ENCODE results near the gene CARD8. TPM values are rescaled to one million over a fixed set of nuclear protein-coding genes. Genes with fewer than 3 reads are reported as not detected.
"Not testable (repeated sequence)": the region's sequence is repeated elsewhere in the genome, so short reads cannot be mapped to it uniquely, and the experiment has no call there.

The CARD8 gene, protein sequence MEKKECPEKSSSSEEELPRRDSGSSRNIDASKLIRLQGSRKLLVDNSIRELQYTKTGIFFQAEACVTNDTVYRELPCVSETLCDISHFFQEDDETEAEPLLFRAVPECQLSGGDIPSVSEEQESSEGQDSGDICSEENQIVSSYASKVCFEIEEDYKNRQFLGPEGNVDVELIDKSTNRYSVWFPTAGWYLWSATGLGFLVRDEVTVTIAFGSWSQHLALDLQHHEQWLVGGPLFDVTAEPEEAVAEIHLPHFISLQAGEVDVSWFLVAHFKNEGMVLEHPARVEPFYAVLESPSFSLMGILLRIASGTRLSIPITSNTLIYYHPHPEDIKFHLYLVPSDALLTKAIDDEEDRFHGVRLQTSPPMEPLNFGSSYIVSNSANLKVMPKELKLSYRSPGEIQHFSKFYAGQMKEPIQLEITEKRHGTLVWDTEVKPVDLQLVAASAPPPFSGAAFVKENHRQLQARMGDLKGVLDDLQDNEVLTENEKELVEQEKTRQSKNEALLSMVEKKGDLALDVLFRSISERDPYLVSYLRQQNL
- 10 to 100 TPM; 52.7 to 63.3 (median 56.4) TPM for polyA plus RNA-seq (ENCODE audit: insufficient read length in 4 of 4)

DNA sequence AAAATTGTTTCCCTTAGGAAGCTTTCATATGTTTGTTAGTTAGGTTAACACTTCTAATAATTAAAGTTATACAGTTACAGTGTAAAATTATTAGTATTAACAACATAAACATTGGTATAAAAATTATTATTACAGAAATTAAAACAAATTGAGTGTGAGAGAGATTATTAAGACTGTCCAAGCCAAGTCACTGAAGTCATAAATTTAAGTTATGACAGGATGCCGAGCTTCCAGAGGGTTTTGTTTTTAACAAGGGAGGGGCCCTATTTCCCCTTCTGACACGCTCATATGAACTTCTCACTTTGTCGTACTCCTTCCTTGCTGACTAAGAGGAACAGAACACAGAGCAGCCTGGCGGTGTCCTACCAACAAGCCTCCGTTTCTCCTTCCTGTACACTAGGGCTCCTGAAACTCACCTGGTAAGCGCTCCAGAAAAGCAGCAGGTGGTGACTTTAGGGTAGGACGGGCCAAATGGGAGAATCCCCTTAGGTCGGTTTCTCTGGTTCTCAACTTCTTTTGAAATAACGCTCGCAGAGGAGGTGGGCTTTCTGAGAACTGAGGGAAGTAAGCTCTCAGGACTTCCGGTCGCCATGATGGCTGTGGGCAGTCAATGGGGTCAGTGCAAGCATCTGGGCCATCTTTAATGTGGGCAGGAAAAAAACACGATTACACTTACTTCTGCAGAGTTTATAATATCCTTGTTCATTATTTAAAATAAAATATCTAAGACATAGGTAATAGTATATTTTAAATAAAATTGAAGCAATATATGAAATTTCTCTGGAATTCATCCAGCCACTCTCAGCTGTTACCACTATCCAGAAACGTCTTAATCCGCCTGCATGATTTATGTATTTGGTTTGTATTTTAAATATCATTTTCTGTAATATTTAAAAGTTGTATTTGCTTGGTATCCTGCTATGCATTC lies at the start of gene CARD8:
Gene CARD8, minus strand, starts transcription at position 537 of the 928 bp plus-strand sequence. CDS start 14,892 bp downstream, outside the sequence.
- peak; percentile 82 to 87 (median 84) for DNase-seq (ENCODE audit: low read depth in 4 of 4, low spot score in 3 of 4)

GRCh38 chr19:48303866-48304265 lies 48.2 kb upstream of the CARD8 start:
- DNase-seq (ENCODE audit: low read depth in 4 of 4, low spot score in 3 of 4) = no peak

GRCh38 chr19:48303367-48303766 lies 47.7 kb upstream of the CARD8 start:
- no peak for DNase-seq (ENCODE audit: low read depth in 4 of 4, low spot score in 3 of 4)

DNA sequence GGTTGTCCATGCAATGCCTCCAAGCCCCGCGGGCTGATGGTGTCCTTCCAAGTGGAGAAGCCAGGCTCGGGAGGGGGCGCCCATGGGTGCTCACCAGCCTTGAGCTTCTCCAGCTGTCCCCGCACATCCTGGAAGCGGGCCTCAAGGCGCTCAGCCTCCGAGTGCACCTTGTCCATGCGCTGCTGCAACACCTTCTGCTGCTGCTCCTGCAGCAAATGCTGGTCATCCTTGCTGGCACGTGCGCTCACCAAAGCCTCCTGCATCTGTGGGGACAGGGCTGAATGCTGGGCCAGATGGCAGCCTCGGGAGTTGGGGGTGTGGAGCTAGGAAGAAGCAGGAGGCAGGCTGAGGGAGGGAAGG lies 46.9 kb upstream of the CARD8 start:
- DNase-seq (ENCODE audit: low read depth in 4 of 4, low spot score in 3 of 4) = no peak

DNA sequence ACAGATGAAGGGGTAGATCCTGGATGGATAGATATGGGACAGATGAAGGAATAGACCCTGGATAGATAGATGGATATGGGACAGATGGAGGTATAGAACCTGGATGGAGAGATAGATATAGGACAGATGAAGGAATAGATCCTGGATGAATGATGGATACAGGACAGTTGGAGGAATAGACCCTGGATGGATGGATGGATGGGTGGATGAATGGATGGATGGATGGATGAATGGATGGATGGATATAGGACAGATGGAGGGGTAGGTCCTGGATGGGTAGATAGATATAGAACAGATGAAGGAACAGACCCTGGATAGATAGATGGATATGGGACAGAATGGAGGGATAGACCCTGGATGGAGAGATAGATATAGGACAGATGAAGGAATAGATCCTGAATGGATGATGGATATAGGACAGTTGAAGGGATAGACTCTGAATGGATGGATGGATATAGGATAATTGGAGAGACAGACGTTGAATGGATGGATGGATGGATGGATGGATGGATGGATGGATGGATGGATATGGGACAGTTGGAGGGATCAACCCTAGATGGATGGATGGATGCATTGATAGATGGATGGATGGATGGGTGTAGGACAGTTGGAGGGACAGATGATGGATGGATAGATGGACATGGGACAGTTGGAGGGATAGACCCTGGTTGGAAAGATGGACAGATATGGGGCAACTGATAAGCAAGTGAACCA lies 46.3 kb upstream of the CARD8 start:
- DNase-seq (ENCODE audit: low read depth in 4 of 4, low spot score in 3 of 4) = no peak

GRCh38 chr19:48297975-48298374 lies 42.3 kb upstream of the CARD8 start:
- no peak for DNase-seq (ENCODE audit: low read depth in 4 of 4, low spot score in 3 of 4)

DNA sequence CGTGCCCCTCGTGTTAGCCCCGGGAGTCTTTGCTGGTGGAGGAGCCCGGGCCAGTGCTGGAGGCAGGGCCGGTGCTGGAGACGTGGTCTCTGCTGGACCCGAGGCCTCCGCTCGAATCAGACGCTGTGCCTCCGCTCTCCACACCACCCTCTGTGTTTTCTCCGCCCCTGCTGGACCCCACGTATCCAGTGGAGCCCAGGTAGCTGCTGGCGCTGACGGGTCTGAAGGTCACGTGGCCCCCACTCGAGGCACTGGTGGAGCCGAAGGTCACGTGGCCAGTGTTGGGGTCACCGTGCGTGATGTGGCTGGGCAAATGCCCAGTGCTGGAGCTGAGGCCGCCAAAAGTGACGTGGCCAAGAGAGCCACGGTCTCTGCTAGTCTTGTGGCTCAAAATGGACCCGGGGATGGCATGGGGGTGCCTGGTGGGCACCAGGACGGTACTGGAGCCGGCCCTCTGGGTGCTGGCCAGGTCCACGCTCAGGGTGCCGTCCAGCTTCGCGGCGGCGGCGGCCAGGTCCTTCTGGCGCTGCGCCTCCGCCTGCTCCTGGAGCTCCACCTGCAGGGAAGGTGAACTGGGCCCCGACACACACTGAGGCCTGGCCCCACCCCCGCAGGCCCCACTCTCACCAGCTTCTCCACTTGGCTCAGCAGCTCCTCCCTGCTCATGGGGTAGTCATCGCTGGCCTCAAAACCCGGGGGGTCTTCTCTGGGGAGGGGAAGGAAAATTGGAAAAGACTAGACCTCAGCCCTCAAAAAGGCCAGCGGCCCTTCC lies 41.4 kb upstream of the CARD8 start:
- DNase-seq (ENCODE audit: low read depth in 4 of 4, low spot score in 3 of 4) = no peak

DNA sequence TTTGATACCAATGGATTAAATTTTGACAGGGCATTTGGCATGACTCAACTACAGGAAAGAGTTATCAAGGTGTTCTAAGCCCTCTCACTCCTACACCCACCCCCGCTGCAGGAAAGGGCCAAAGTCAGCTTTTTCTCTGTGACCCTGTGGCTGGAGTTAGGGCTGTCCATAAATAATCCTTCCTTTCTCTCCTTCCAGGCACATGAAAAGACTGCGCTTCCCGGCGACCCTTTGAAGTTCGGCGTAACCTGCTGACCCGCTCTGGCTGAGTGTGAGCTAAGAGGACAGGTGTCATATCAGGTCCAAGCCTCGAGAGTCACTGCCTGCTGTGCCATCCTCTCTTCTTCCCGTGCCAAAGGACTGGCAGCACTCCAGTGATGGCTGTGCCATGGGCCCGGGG lies 39.7 kb upstream of the CARD8 start:
- no peak for DNase-seq (ENCODE audit: low read depth in 4 of 4, low spot score in 3 of 4)

- no peak for DNase-seq (ENCODE audit: low read depth in 4 of 4, low spot score in 3 of 4)
Measured at GRCh38 chr19:48292798-48293197, 37.1 kb upstream of the CARD8 start.

DNA sequence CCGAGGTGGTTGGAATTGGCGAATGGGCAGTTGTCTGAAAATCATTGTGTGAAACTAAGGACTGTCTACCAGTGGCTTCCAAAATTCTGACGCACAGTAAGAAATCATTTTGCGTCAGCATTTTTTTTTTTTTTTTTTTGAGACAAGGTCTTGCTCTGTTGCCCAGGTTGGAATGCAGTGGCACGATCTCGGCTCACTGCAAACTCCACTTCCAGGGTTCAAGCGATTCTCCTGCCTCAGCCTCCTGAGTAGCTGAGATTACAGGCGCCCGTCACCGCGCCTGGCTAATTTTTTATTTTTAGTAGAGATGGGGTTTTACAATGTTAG lies 35.7 kb upstream of the CARD8 start:
- not testable (repeated sequence) for DNase-seq (ENCODE audit: low read depth in 4 of 4, low spot score in 3 of 4)

DNA sequence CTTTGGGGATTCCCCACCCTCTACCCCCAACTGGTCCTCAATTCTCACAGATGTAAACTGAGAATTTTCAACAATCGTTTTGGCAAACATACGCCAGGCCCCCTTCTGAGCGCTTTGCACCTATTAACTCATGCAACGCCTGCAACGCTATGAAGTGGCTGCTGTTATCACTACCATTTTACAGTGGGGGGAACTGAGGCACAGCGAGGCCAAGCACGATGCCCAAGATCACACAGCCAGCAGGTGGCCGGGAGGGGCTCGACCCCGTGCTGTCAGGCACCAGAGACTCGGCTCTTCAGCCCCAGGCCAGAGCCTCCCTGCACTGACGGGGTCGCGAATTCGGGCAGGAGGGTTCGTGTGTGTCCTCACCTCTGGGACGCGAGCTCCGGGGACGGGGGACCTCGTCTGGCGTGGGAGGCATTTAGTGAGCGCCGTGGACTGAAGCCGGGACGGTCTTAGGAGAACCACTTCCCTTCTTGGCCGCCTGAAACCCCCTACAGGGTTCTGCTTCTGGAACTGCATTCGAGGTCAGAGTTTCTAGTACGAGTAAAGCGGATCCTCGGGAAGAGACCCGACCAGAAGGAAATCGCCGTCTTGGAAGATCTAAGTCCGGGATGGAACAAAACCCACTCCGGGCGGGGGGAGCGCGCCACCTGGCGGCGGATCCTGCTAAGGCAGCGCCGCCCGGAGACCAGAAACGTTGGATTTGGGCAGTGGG lies 35.2 kb upstream of the CARD8 start:
- DNase-seq (ENCODE audit: low read depth in 4 of 4, low spot score in 3 of 4) = peak in 3 of 4 donors; percentile 51 to 67 (median 52)

DNA sequence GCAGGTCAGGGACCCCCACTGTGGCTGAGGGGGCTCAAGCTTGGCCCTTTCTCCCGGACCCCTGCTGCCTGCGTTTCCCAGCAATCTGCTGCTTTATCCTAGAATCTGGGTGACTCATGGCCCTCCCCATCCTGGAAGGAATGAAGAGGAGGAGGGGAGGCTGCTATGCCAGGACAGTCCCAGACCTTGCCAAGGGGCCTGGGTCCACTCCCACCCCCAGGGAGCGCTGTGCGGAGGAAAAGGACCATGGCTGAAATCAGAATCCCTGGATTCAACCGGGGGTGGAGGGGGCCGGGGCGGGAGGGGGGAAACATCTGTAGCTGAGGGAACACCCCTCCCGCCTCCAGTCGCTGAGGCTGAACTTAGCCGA lies 34.7 kb upstream of the CARD8 start:
- no peak for DNase-seq (ENCODE audit: low read depth in 4 of 4, low spot score in 3 of 4)

GRCh38 chr19:48287748-48288147 lies 32.0 kb upstream of the CARD8 start:
- no peak for DNase-seq (ENCODE audit: low read depth in 4 of 4, low spot score in 3 of 4)

GRCh38 chr19:48284896-48285295 lies 29.2 kb upstream of the CARD8 start:
- no peak for DNase-seq (ENCODE audit: low read depth in 4 of 4, low spot score in 3 of 4)

DNA sequence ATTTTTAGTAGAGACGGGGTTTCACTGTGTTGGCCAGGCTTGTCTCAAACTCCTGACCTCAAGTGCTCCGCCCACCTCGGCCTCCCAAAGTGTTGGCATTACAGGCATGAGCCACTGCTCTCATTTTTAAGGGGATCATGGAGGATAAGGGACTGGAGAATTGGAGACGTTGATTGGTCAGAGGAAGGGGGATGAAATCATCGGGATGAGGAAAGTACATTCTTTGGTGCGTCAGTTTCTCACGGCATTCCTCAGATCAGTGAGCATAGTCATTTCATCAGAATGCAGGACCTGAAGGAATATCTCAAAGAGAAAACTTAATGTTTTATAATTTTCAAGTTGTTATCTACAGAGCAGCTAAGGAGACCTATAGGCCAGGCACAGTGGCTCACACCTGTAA lies 28.2 kb upstream of the CARD8 start:
- no peak for DNase-seq (ENCODE audit: low read depth in 4 of 4, low spot score in 3 of 4)

- DNase-seq (ENCODE audit: low read depth in 4 of 4, low spot score in 3 of 4) = no peak
Measured at GRCh38 chr19:48279747-48280146, 24.0 kb upstream of the CARD8 start.

GRCh38 chr19:48274938-48275337 lies 19.2 kb upstream of the CARD8 start:
- no peak for DNase-seq (ENCODE audit: low read depth in 4 of 4, low spot score in 3 of 4)

DNA sequence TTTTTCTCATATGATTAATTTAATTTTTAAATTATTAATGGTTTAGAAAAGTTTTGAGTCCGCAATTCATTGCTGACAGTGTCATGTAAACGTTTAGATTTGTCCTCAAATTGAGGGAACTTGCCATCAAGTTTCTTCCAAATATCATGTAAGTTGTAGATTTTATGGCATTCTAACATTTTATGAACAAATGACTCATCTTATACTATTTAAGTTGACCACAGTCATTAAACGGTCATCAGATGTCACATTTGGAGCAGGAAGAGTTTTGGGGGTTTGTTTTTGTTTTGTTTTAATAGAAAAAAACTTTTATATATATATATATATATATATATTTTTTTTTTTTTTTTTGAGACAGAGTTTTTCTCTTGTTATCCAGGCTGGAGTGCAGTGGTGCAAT lies 18.5 kb upstream of the CARD8 start:
- DNase-seq (ENCODE audit: low read depth in 4 of 4, low spot score in 3 of 4) = no peak

DNA sequence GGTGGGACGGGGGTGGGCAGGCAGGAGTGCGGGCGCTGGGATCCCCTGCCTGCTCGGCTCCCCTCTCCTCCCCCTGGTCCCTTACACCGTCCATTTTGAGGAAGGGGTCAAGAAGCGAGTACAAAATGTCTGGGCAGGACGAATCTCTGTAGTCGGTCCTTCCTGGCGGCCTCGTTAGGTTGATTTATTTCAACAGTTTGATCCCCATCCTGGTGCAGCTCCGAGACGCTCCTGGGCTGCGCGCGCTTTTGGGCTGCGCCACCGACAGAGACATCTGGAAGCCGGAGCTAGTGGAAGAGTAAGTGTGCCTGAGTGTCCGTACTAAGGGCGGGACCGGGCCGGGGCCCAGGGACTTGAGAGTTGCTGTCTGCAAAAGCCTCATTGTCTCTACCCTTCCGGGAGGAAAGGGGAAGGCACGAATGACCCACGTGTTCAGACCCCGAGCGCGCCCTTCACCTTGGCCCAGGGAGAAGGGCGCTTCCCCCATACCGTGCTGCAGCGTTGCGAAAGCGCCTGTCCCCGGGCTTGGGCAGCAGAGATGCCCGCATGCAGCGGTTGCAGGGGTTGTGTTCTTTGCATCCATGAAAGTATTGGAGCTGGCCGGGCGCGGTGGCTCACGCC lies 15.9 kb upstream of the CARD8 start:
- peak in 3 of 4 donors; percentile 39 to 54 (median 52) for DNase-seq (ENCODE audit: low read depth in 4 of 4, low spot score in 3 of 4)

Data from left renal pelvis (tissue), 4 donors.